HCT116 (cell line): ENCODE results near the gene CD40LG.

ENCODE experiments used
- POLR2A ChIP-seq: IDR thresholded peaks from 2 replicates; pipeline ENCODE4 v1.7.0; 2011; ENCODE audit warnings: borderline replicate concordance; ENCODE audit not compliant: insufficient read depth, insufficient read length; ENCODE audit errors: extremely low read depth
- POLR2AphosphoS5 ChIP-seq: IDR thresholded peaks from 2 replicates; pipeline ENCODE4 v1.6.1; 2011; ENCODE audit warnings: mild to moderate bottlenecking, low read depth, low read length, moderate library complexity
- RAD21 ChIP-seq: IDR thresholded peaks from 2 replicates; pipeline ENCODE4 v1.6.1; 2012; ENCODE audit warnings: low read depth, mild to moderate bottlenecking
- TF ChIP-seq, protein P1 (sequence below): IDR thresholded peaks from 2 replicates; pipeline ENCODE4 v1.6.1; 2012

DNA sequence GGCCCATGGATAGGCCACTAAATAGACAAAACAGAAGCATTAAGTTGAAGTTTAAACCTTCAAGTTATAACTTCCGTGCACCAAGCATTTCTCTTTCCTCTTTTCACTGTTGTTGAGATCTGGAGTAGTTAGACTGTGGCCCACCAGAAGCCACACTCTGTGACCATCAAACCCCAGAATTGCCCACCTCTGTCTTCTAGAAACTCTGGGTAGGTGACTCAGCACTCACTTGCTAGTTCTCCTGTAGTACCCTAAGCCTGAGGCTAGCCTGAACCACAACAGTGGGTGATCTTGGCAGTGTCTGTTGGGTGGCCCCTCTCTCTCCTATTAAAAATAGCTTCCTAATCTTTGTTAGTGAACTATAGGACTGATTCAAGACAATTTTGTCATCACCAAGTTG, 24.6 kb upstream of the CD40LG start:
- TF ChIP-seq POLR2AphosphoS5, result no peak
- TF ChIP-seq, protein P1, sequence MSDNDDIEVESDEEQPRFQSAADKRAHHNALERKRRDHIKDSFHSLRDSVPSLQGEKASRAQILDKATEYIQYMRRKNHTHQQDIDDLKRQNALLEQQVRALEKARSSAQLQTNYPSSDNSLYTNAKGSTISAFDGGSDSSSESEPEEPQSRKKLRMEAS, result no peak
- no peak for TF ChIP-seq RAD21
- TF ChIP-seq POLR2A, result no peak
